ENCODE measurements around the gene CDKN2B. TPM values are rescaled to one million over a fixed set of nuclear protein-coding genes. Genes with fewer than 3 reads are reported as not detected.
"Not testable (repeated sequence)": the region's sequence is repeated elsewhere in the genome, so short reads cannot be mapped to it uniquely, and the experiment has no call there.

The CDKN2B gene
- 2.3 TPM for total RNA-seq
- long read RNA-seq, partial matches to known transcripts: 0 of 2 reads
- long read RNA-seq, other reads (novel, unspliced or antisense): 0 of 2 reads

GRCh38 chr9:22008717-22009505 is at the start of gene CDKN2B:
Gene CDKN2B (minus strand): TSS chr9:22009305. CDS start chr9:22008953, 352 bp downstream.
- intact Hi-C loops (cut with DNase I): loop anchor here (10.0 kb wide), 1 partner anchor 194 kb away; no protein-coding TSS in a partner anchor
- DNase-seq (peak; percentile 97), ATAC-seq (ENCODE audit: poor library complexity) (peak; percentile 100)

- ATAC-seq (ENCODE audit: poor library complexity); intact Hi-C loops (cut with DNase I); DNase-seq: not testable (repeated sequence)
Observed at GRCh38 chr9:22057972-22058371, 48.9 kb upstream of the CDKN2B start.

- no peak for ATAC-seq (ENCODE audit: poor library complexity)
- intact Hi-C loops (cut with DNase I): no loop called here
Observed at GRCh38 chr9:22056402-22056801, 47.3 kb upstream of the CDKN2B start.

GRCh38 chr9:22055090-22055489 is 46.0 kb upstream of the CDKN2B start:
- intact Hi-C loops (cut with DNase I): no loop called here
- ATAC-seq (ENCODE audit: poor library complexity) (no peak), DNase-seq (no peak)

More at GRCh38 chr9:22056402-22056801, 47.3 kb upstream of the CDKN2B start:
- no peak for DNase-seq

GRCh38 chr9:22054529-22054928 is 45.4 kb upstream of the CDKN2B start:
- DNase-seq (no peak), ATAC-seq (ENCODE audit: poor library complexity) (no peak)
- intact Hi-C loops (cut with DNase I): no loop called here

- intact Hi-C loops (cut with DNase I): no loop called here
Observed at GRCh38 chr9:22054076-22054475, 45.0 kb upstream of the CDKN2B start.

GRCh38 chr9:22053178-22053577 is 44.1 kb upstream of the CDKN2B start:
- no peak for DNase-seq
- intact Hi-C loops (cut with DNase I): no loop called here
- ATAC-seq (ENCODE audit: poor library complexity): no peak

More at GRCh38 chr9:22054076-22054475, 45.0 kb upstream of the CDKN2B start:
- no peak for ATAC-seq (ENCODE audit: poor library complexity)
- DNase-seq: no peak

GRCh38 chr9:22052376-22052945 is 43.4 kb upstream of the CDKN2B start:
- DNase-seq (no peak), ATAC-seq (ENCODE audit: poor library complexity) (no peak)
- intact Hi-C loops (cut with DNase I): no loop called here

- intact Hi-C loops (cut with DNase I): no loop called here
- no peak for ATAC-seq (ENCODE audit: poor library complexity)
Observed at GRCh38 chr9:22050924-22051323, 41.8 kb upstream of the CDKN2B start.

GRCh38 chr9:22049411-22049810 is 40.3 kb upstream of the CDKN2B start:
- intact Hi-C loops (cut with DNase I): no loop called here
- DNase-seq (no peak), ATAC-seq (ENCODE audit: poor library complexity) (no peak)

More at GRCh38 chr9:22050924-22051323, 41.8 kb upstream of the CDKN2B start:
- DNase-seq: no peak

- ATAC-seq (ENCODE audit: poor library complexity): no peak
- intact Hi-C loops (cut with DNase I): no loop called here
- DNase-seq: no peak
Observed at GRCh38 chr9:22047596-22047995, 38.5 kb upstream of the CDKN2B start.

GRCh38 chr9:22046243-22046885 is 37.3 kb upstream of the CDKN2B start:
- ATAC-seq (ENCODE audit: poor library complexity) (no peak), DNase-seq (no peak)
- intact Hi-C loops (cut with DNase I): no loop called here

- intact Hi-C loops (cut with DNase I): no loop called here
- ATAC-seq (ENCODE audit: poor library complexity) (no peak), DNase-seq (no peak)
Observed at GRCh38 chr9:22045423-22045822, 36.3 kb upstream of the CDKN2B start.

GRCh38 chr9:22044583-22044982 is 35.5 kb upstream of the CDKN2B start:
- DNase-seq (no peak), ATAC-seq (ENCODE audit: poor library complexity) (no peak)
- intact Hi-C loops (cut with DNase I): no loop called here

GRCh38 chr9:22043928-22044327 is 34.8 kb upstream of the CDKN2B start:
- ATAC-seq (ENCODE audit: poor library complexity) (no peak), DNase-seq (no peak)
- intact Hi-C loops (cut with DNase I): no loop called here

GRCh38 chr9:22041775-22042174 is 32.7 kb upstream of the CDKN2B start:
- DNase-seq (no peak), ATAC-seq (ENCODE audit: poor library complexity) (no peak)
- intact Hi-C loops (cut with DNase I): no loop called here

- DNase-seq (no peak), ATAC-seq (ENCODE audit: poor library complexity) (no peak)
- intact Hi-C loops (cut with DNase I): no loop called here
Observed at GRCh38 chr9:22041344-22041743, 32.2 kb upstream of the CDKN2B start.

GRCh38 chr9:22040760-22041159 is 31.7 kb upstream of the CDKN2B start:
- intact Hi-C loops (cut with DNase I): no loop called here
- ATAC-seq (ENCODE audit: poor library complexity): no peak
- DNase-seq: no peak

- intact Hi-C loops (cut with DNase I): loop anchor here (5.0 kb wide), 1 partner anchor 227 kb away; no protein-coding TSS in a partner anchor
- no peak for DNase-seq
- no peak for ATAC-seq (ENCODE audit: poor library complexity)
Observed at GRCh38 chr9:22039258-22039657, 30.2 kb upstream of the CDKN2B start.

All from Right ventricle myocardium superior (tissue), 1 donor.